Brain microvascular endothelial cell (primary cell): ENCODE results near the gene ACOXL.

ENCODE experiments used
- DNase-seq: peaks from one replicate; pipeline ENCODE4 v3.0.0-alpha.2; 2020
- H3K27ac ChIP-seq: fragments of 250-450 bp; sonication (Bioruptor Pico); 2 replicates; pipeline ENCODE4 v1.5.1; 2020; ENCODE audit warnings: mild to moderate bottlenecking, moderate library complexity
- H3K27me3 ChIP-seq: fragments of 250-450 bp; sonication (Bioruptor Pico); replicated peaks from 2 replicates; pipeline ENCODE4 v1.5.1; 2020; ENCODE audit warnings: mild to moderate bottlenecking
- H3K36me3 ChIP-seq: fragments of 250-450 bp; sonication (Bioruptor Pico); replicated peaks from 2 replicates; pipeline ENCODE4 v1.5.1; 2020; ENCODE audit warnings: mild to moderate bottlenecking
- H3K4me3 ChIP-seq: 2 replicates; pipeline ENCODE4 v1.5.1; 2011; ENCODE audit warnings: low read depth, mild to moderate bottlenecking, control low read depth, low read length, moderate library complexity
- CTCF ChIP-seq: IDR thresholded peaks from 2 replicates; pipeline ENCODE4 v1.5.1; 2011; ENCODE audit warnings: low read depth, mild to moderate bottlenecking, moderate library complexity, low read length, control low read depth, inconsistent platforms; ENCODE audit errors: missing control alignments
- in situ Hi-C: cut with HindIII; loops from 2 replicates; pipeline ENCODE4 v1.10.0; 2017; ENCODE audit warnings: low sequenced_read_pairs, low pct_ligation_motif_present

Gene ACOXL

GRCh38 chr2:111005307-111005706 lies 272.9 kb downstream of the ACOXL start:
- Histone ChIP-seq H3K4me3 (no peak overlapping the region), H3K36me3 (no peaks in the 10 kb centered on the region), H3K27me3 (peaks cover 3% of the 10 kb centered on the region), H3K27ac (no peak overlapping the region)
- DNase-seq = no peak
- TF ChIP-seq CTCF = no peak
- in situ Hi-C loops = no loop called here

- DNase-seq = no peak
- Histone ChIP-seq H3K27me3 (peaks cover 3% of the 10 kb centered on the region), H3K36me3 (no peaks in the 10 kb centered on the region), H3K27ac (no peak overlapping the region), H3K4me3 (no peak overlapping the region)
- no peak for TF ChIP-seq CTCF
- in situ Hi-C loops = no loop called here
Observed at GRCh38 chr2:111005821-111006220, 273.4 kb downstream of the ACOXL start.

GRCh38 chr2:111007757-111008688 lies 275.6 kb downstream of the ACOXL start:
- no peak overlapping the region for H3K4me3 ChIP-seq
- in situ Hi-C loops = no loop called here
- no peak for DNase-seq
- no peak overlapping the region for H3K27ac ChIP-seq
- H3K36me3 ChIP-seq = no peaks in the 10 kb centered on the region
- peaks cover 3% of the 10 kb centered on the region for H3K27me3 ChIP-seq
- no peak for TF ChIP-seq CTCF

- Histone ChIP-seq H3K27ac (no peak overlapping the region), H3K4me3 (no peak overlapping the region), H3K36me3 (no peaks in the 10 kb centered on the region), H3K27me3 (peaks cover 3% of the 10 kb centered on the region)
- DNase-seq = no peak
- in situ Hi-C loops = no loop called here
- TF ChIP-seq CTCF = no peak
Observed at GRCh38 chr2:111011218-111011617, 278.8 kb downstream of the ACOXL start.

GRCh38 chr2:111015283-111015995 lies 283.1 kb downstream of the ACOXL start:
- Histone ChIP-seq H3K27me3 (peaks cover 2% of the 10 kb centered on the region), H3K4me3 (no peak overlapping the region), H3K27ac (no peak overlapping the region), H3K36me3 (no peaks in the 10 kb centered on the region)
- no peak for DNase-seq
- in situ Hi-C loops = no loop called here
- no peak for TF ChIP-seq CTCF
